Stimulated activated CD4-positive, alpha-beta T cell treated with anti-CD3 and anti-CD28 coated beads, Interleukin-4, amount 100 ng/mL, for 24 hours (primary cell): ENCODE data around the gene TK2.
A peak's percentile ranks its signal among the peaks of the same experiment; 100 is the strongest.
"Not testable (repeated sequence)": the region's sequence is repeated elsewhere in the genome, so short reads cannot be mapped to it uniquely, and the experiment has no call there.

Source experiments
- DNase-seq: peaks from one replicate; pipeline ENCODE4 v3.0.0-alpha.2; 2020

TK2 gene

GRCh38 chr16:66519482-66520373 lies 30.2 kb downstream of the TK2 start:
- no peak for DNase-seq

DNA sequence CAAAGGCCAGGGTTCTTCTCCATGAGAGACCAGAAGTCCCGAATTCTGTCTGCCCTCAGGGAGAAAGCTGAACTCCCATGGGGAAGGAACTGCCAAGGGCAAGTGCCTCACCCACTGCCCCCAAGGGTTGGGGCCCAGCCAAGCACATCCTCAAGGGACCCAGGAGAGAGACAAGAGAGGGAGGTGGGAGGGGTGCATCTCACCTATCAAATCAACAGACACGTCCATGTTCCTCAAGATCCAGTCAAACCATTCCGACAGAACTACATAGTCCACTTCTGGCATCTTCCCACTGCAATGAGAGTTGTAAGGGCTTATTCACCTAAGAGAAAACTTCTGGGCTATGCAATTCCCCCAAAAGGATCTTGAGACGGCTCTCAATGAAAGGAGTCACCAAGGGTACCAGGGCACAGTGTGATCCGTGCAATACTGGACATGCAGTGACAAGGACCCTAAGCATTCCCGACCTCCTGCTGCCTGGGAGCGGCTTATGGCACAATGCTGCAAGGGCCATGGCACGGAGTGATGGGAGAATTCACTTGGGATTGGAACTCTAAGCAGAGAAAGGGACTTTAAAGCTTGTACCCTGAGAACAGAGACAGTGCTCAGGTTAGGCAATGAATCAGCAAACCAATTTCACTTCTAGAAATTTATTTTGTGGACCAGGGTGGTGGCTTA lies 32.2 kb downstream of the TK2 start:
- DNase-seq, result no peak

DNA sequence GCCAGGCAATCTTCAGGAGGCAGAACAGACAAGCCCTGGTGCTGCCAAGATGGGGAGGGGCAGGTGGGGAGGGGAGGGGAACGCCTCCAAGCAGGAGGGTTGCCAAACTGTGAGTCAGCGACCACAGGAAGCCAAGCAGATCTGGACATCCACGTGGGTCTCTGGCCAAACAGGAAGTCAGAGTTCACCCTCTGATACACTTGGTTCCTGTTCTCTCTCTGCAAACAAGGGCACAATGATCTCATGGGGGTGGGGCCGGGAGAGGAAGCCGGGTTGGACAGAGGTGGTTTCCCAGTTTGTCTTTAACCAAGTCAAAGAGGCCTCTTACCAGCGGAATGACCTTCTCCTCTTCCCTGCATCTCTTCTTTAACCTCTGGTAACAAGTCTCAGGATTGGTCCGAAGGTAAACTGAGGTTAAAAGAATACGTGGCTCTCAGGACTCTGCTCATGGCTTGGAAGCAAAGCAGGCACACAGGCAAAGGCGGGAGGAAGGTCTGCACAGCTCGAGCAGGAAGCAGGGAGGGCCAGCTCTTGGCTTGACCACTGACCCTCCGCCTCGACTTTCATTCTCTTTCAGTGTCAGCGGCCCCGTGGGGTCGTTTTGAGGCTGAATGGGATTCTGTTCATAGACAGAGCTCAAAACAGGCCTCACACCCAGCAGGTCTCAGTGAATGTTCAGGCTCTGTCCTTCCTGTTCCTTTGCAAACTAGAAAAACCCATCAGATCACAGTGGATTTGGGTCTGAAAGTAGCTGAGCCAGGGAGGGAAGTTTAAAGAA lies 32.9 kb downstream of the TK2 start:
- peak; percentile 71 for DNase-seq

- DNase-seq, result no peak
These were observed 33.5 kb downstream of the TK2 start for GRCh38 chr16:66516509-66516807.

- DNase-seq, result no peak
These were observed 34.1 kb downstream of the TK2 start for GRCh38 chr16:66515596-66516508.

DNA sequence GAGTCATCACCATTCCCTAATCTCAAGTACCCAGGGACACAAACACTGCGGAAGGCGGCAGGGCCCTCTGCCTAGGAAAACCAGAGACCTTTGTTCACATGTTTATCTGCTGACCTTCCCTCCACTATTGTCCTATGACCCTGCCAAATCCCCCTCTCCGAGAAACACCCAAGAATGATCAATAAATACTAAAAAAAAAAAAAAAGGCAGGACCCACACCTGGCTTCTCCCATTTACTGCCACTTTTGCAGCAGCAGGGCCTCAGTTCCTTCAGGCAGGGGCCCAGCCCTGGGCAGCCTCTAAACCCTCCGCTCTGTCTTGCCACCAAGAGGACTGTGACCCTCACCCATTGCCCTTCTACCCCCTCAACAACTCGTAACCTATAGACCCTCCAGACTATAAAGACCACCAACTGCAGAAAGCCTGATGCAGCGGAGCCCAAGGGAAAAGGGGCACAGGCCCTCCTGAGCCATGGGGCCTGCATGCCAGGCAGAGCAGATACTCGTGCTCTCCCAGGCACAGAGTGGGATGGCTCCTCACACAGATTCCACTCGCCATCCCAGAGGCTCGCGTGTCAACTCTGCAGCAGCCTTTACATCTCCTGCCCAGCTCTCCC lies 34.8 kb downstream of the TK2 start:
- DNase-seq, result not testable (repeated sequence)

- not testable (repeated sequence) for DNase-seq
These were observed 35.5 kb downstream of the TK2 start for GRCh38 chr16:66514391-66514790.

GRCh38 chr16:66513111-66513723 lies 36.7 kb downstream of the TK2 start:
- DNase-seq, result no peak

DNA sequence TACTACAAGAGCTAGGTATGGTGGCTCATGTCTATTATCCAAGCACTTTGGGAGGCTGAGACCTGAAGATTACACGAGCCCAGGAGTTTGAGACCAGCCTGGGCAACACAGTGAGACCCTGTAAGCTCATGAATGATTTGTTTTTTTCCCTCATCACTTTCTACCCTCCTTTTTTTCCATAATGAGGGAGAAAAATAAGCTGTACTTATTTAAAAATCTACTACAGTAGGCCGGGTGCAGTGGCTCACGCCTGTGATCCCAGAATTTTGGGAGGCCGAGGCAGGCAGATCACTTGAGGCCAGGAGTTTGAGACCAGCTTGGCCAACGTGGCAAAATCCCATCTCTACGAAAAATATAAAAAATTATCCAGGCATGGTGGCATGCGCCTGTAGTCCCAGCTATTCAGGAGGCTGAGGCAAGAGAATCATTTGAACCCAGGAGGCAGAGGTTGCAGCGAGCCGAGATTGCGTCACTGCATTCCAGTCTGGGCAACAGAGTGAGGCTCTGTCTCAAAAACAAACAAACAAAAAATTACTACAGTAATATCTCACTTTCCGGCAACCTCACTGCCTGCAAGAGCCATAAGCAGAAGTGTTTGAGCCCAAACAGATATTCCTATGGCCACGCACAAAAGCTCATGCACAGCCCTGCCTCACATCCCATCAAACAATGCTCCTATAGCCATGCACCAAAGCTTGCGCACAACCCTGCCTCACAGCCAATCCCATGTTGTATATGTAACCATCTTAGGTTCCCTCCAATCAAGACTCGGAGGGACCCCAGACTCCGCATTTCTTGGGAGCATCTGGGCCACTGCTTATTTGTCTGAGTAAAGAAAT lies 37.4 kb downstream of the TK2 start:
- DNase-seq, result no peak

DNA sequence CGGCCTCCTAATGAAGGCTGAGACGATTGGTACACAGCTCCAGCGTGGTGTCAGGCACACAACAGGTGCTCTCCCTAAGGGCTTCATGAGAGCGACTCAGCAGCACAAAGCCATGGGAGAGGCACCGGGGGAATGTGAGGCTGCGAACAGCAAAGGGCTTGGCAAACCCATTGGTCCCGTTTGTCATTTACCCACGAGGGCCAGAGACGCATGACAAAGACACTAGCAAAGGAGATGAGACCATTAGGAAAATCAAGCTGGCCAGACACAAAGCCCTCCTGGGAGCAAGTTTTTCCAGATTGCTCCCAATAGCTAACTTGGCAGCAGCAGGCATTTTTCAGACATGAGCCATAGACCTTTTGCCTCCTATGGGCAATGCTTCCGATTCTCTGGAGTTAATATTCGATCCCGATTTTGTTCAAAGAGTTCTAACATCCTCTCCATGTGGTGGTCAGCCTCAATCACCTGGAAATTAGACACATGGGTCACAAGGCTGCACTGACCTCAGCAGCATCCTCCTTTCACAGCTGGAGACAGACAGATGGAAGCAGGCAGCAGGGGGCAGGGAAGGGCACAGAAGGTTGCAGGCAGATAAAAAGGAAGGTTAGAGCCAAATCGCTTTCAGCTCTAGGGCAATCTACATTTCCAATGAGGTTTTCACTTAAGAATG lies 38.2 kb downstream of the TK2 start:
- DNase-seq, result no peak

DNA sequence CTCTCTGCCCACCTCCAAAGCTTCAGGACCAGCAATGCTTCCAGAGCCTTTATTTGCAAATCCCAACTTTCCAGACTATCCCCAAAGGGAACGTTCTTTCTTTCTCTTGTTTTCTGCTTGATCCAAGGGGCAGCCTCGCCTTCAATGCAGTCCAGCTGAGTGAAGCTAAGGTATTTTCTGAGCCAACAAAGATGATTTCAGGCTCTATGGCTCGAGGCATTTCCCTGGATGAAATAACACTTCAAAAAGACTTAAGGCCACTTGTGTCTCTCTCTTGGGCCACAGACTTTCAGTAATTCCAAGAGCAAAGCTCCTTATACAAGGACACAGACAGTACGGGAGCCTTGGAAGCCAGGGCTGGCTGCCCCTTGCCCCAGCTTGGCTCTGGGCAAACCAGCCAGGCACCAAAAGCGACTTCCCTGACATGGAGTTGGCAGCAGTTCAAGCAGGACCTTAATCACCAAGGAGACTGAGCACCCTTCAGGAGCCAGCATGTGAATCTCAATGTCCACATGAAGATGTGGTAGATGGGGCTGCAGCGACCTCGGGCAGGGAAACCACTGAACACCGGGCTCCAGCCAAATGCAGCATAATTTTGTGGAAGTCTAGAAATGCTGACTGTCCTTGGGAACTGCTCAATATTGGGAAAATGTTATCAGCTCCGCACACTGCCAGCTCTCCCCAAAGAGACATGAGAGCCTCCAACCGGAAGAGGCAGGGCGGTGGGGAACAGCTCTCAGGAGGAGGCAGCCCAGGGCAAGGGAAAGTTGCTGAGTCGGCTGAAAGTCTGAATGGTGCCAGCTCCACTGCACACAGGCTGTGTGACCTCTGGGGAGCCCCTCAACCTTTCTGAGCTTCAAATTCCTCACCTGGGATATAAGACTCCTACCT lies 39.0 kb downstream of the TK2 start:
- DNase-seq, result no peak

- DNase-seq, result no peak
These were observed 39.6 kb downstream of the TK2 start for GRCh38 chr16:66510298-66510697.

DNA sequence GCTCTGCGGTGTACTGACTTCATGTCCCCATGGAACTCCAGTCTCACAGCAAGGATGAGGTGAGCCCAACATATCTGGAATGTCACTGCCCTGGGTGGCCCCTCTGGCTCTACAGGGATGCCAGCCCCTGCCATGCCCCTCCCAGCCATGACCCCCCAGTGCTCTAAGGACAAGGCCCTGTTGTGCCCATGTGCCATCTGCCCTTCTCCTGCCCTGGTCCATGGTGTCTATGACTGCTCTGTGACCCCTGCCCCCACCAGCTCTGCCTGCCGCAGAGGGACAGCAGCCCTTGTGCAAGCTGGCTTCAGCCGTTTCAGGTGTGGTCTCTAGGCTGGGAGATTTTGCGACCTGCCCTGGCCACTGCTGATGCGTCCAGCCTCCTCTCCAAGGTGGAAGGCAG lies 40.3 kb downstream of the TK2 start:
- no peak for DNase-seq

- no peak for DNase-seq
These were observed 40.9 kb downstream of the TK2 start for GRCh38 chr16:66508914-66509496.

DNA sequence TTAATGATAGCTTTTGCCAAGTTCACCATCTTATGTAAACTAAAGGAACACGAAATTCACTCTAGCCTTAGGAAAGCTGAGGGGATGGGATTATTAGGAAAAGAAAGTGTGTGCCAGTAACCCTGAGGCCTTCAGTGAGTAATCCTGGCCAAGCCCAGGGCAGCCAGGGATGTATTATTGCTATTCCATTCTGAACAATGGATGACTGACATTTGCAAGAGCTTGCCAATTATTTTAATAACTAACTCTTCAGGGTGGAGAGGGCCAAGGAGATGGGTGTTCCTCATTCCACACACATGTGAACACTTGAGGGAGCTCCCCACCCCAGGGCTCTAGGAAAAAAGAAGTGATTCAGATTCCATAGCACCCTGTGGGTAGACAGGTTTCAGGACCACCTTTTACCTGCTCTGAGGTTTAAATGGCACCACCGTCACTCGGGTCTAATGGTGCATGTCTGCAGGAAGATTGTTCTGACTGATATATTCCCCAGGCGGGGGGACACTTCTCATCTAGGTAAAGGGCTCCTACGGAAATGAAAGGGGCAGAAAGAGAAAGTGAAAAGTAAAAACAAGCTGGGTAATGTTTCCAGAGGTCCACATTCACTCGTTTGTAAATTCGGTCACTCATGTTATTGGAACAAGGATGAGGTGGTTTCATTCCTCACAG lies 41.5 kb downstream of the TK2 start:
- DNase-seq, result no peak

GRCh38 chr16:66507731-66508239 lies 42.1 kb downstream of the TK2 start:
- DNase-seq, result no peak

DNA sequence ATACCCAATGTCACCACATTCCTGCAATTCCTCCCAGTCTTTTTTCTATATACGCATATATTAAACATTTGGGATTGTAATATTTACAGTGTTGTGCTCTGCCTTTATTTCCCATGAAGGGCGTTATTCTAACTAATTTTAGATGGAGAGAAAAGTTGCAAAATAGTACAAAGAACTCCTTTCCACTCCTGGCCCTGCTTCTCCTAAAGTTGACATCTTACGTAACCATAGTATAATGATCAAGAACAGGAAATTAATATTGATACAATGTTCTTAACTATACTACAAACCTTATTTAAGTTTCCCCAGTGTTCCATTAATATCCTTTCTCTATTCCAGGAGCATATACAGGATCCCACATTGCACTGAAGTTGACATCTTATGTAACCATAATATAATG lies 46.3 kb downstream of the TK2 start:
- DNase-seq, result no peak

GRCh38 chr16:66503030-66503429 lies 46.9 kb downstream of the TK2 start:
- DNase-seq, result no peak
